AG08395 (cell line): Measurements from ENCODE around the gene NR2F1.

Source experiments
- DNase-seq: peaks from one replicate; pipeline ENCODE4 v3.0.0; 2012; ENCODE audit warnings: mixed read lengths, low spot score

Gene NR2F1

GRCh38 chr5:93577854-93578812 lies 4.9 kb upstream of the NR2F1 start:
- DNase-seq = no peak

DNA sequence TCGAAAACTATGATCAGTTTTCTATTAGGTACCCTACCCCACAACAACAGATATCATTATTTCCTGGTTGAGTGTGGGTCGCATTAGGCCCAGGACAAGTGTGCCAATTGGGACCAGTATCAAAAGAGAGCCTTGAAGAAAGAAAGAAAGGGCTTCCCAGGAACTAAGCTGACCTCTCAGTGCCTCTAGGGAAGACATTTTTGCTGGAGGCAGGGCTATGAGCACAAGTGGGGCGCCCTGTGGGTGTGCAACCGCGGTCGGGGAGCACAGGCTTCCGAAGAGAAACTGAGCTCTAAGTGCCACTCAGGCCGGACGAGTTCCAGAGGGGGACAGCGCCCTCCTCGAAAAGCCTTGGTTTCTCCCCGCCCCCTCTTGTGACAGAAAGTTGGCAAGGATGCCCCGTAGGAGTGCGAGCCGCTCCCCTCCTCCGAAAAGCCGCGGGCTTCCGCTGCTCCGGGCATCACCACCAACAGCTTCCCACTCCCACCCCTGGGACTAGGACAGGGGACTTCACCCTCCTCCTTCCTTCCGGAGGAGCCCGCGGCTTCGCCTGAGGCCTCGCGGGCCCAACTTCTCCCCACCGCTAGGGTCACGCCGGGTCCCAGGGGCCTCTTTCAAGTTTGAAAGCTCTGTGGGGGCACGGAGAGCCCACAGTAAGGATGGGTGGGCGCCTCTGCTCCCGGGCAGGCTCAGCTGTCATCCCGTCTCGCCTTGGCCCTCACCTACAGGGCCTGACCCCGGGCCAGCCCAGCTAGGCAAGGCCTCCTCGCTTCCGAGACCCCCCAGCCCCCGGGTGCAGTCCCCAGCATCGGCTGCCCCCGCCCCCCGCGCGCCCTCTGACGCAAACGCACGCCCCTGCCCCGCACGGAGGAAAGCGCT lies 4.0 kb upstream of the NR2F1 start:
- DNase-seq = no peak

DNA sequence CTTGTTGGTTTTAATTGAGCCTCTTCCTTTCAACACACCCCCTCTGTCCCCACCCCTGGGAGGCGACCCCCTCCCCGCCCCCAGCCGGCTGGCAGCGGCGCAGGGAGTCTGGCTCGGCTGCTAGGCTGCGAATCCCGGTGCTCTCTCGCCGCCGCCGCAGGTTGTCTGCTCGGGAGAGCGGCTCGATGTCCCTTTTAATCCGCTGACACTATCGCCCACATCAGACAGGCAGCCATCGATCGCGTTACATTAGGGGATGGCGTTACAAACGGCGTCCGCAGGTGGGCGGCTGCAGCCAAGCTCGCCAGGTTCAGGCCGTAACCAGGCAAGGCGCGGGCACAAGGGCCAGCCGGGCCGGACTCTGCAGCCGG lies 3.3 kb upstream of the NR2F1 start:
- DNase-seq = no peak

DNA sequence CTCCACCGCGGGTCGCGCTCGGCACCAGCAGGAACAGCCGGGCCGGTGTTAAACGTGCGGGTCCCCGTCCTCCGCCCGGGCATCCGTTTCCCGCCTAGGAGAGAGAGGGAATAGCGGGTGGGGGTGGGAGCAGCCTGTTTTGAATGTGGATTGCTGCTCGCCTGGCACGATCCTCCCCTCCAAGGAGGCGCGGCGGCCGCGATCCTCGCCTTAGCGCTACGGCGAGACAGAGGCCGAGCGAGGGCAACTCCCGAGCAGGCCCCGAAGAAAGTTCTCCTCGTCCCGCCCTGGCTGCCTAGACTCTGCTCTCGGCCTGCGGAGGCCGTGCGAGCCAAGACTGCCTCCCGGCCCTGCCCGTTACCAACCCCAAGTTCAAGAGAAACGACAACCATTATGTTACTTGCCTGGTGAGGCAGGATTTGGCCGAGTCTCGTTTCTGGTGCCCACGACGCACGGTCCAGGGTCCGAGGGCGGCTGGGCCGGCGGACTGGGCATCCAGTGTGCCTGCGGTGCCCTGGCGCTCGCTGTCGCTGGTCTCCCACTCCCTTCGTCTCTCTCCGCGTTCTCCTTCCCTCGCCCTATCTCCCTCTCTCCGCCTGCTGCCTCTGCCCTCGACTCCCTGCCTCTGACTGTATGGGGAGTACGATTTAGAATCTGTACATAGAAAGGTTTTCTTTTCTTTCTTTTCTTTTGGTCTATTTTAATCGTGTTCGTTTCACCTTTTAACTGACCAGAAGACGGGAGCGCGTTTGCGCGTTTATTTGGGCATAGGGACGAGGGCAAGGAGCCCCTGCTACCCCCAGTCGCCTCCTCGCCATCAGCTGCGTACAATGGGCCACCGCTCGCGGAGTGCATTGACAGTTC lies 2.7 kb upstream of the NR2F1 start:
- DNase-seq = no peak

DNA sequence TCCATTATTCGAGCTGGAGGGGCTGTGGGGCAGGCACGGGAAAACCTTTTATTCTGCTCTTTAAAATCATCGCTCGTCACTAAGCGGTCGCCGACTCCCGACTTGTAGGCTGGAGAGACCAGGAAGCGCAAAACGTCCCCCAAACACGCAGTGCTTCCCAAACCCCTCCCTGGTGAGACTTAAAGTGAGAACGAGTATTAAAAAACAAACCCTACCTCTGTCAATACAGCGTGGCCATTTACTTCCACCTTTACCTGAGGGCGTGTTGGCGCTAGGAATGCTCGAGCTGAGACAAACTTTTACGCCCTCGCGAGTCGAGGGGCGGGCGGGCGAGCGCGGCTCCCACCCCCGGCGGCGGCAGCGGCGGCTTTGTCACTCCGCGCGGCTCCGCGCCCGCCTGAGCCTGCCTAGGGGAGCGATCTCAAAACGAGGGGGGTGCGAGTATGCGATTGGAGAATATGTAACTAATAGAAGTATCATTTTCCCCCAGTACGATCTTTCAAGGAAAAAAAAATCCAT lies 2.0 kb upstream of the NR2F1 start, which contains the start of gene NR2F1-AS1:
TSS of gene NR2F1-AS1 (minus strand) at position 293 of the 519 bp plus-strand sequence.
- no peak for DNase-seq

GRCh38 chr5:93582167-93582462 lies 907 bp upstream of the NR2F1 start:
- no peak for DNase-seq

DNA sequence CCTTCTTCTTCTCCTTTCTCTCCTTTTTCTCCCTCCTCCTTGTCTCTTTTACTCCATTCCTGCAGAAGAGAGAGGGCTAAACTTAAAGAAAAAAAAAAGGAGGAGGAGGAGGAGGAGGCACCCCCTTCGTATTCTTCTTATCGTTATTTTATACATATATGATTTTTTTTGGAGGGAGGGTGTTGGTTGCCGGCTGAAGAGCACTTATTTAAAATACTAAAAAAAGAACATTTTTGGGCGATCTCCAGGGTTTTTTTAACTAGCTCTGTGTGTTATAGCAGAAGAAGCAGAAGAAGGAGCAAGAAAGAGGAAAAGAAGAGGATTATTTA lies 381 bp downstream of the NR2F1 start:
- DNase-seq = no peak

GRCh38 chr5:93583768-93584595 lies 960 bp downstream of the NR2F1 start:
- peak; percentile 54 for DNase-seq

DNA sequence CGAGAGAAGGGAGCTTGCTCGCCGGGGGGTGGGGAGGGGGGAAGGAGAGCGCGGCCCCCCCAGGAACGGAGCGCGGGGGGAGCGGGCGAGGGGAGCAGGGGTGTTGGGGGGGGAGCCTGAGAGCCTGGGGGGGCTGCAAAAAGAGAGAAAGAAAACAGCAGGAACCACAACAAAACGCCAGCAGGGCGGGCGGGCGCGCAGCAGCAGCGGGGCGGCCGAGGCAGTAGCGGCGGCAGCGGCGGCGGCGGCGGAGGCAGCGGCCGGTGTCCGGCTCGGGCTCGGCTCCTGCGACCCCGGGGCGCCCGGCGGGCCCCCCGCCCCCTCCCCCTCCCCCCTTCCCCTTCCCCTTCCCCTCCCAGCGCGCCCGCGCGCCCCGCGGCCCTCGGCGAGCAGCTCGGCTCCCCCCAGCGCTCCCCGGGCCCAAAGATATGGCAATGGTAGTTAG lies 1.6 kb downstream of the NR2F1 start:
- no peak for DNase-seq

DNA sequence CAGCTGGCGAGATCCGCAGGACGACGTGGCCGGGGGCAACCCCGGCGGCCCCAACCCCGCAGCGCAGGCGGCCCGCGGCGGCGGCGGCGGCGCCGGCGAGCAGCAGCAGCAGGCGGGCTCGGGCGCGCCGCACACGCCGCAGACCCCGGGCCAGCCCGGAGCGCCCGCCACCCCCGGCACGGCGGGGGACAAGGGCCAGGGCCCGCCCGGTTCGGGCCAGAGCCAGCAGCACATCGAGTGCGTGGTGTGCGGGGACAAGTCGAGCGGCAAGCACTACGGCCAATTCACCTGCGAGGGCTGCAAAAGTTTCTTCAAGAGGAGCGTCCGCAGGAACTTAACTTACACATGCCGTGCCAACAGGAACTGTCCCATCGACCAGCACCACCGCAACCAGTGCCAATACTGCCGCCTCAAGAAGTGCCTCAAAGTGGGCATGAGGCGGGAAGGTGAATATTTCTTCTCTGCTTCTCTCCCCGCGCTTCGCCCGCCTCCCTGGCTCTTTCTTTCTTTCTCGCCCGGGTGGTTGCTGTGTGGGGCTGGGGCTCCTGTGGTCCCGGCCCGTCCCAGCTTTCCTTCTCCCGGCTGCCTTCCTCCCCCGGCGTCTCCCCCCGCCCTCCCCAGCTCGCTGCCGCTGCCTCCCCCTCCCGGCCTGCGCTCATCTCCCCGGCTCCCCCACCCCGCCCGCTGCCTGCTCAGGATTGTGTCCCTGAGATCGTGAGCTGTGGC lies 2.2 kb downstream of the NR2F1 start:
- no peak for DNase-seq

DNA sequence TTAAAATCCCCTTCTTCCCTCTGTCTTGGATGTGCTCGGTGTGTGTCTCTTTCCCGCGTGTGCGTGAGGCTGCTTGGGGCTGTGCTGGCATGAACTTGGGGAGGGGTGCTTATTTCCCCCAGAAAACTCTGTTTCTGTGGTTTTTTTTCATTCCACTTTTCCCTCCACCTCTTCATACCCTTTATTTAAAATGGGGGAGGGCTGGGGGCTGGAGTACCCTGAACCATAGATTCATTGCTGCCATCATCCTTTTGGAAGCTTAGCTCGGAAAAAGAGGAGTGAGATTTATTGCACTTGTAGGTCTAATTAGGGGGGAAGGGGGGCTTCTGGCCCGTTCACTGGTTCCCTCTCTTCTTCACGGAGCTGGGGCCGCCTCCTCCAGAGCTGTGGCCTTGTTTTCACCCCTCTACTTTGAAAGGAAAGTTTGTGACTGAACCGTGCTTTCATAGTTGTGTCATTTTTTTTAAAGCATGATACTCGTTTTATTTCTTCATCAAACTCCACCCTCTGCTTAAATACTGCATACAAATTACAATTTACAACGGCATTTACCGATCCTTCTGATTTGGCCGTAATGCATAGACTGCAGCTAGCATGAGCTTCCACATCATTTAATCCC lies 2.9 kb downstream of the NR2F1 start:
- DNase-seq = no peak

GRCh38 chr5:93586736-93587596 lies 3.9 kb downstream of the NR2F1 start:
- no peak for DNase-seq

- no peak for DNase-seq
Observed at GRCh38 chr5:93587597-93588351, 4.8 kb downstream of the NR2F1 start.

- DNase-seq = no peak
Observed at GRCh38 chr5:93588352-93589151, 5.5 kb downstream of the NR2F1 start.

DNA sequence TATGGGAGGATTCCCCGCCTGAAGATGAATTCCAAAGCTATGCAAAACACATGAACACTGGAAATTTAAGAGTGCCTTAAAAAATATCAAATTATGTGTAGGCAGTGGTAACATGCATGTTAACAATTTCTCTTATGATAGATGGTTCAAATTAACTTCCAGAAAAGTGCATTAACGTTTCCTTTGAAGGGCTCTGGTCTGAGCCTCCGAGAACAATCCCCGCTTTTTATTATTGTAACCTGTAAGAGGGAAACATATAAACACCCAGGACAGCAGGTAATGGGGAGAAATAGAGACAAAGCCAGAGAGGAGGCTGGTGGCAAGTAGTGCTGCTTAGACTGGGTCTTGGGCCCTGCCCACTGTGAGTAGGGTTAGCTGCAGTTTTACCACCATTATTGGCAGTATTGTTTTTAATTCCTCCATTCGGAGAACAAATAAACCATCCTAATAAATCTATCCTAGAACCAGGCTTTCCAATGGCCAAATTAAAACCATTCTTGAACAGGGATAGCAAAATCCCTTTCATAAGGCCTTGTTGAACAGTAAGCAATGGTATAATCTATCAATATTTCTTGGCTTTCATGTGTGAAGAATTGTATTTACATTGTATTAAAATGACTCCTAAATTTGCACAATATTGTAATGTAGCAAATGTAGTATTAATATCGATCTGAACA lies 6.3 kb downstream of the NR2F1 start:
- DNase-seq = no peak

GRCh38 chr5:93589829-93590215 lies 6.8 kb downstream of the NR2F1 start:
- DNase-seq = no peak

DNA sequence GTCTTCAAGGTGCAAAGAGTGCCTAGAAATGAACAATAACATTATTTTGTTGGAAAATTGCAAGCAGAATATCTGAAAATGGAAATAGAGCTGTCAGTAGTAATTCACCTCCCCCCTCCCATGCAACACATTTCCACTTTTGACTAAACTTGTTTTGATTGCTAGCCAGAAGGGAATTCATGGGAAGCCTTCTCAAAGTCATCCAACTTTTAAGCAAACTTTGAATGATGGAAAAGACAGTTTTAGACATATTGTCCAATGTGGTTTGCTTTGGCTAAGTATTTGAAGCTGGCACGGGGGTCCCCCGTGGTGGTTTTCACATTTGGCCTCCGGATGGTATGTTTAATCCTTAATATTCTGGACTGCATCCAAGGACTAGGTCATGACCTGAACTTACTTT lies 7.5 kb downstream of the NR2F1 start:
- DNase-seq = no peak
